Right lobe of liver (tissue), 4 donors: Measurements from ENCODE around the gene UCHL5.

Experiments
- CTCF ChIP-seq, 4 donors: fragments of 200-600 bp in 3 of 4; fragments of 450-650 bp in 1 of 4; IDR thresholded peaks; one replicate each; pipeline versions ENCODE4 v1.5.1 to v1.8.0; 2016 to 2022; ENCODE audit warnings: antibody characterized with exemption in 4 of 4, mild to moderate bottlenecking in 2 of 4
- POLR2A ChIP-seq: fragments of 450-650 bp; IDR thresholded peaks from one replicate; pipeline ENCODE4 v1.6.1; 2017; ENCODE audit warnings: antibody characterized with exemption, mild to moderate bottlenecking
- donor health status: DM: no; HTN: no; CAD: no.
- donor health status: DM: no; HTN: no; CAD: no.
- donor health status: DM: no; HTN: yes; CAD: no.

DNA sequence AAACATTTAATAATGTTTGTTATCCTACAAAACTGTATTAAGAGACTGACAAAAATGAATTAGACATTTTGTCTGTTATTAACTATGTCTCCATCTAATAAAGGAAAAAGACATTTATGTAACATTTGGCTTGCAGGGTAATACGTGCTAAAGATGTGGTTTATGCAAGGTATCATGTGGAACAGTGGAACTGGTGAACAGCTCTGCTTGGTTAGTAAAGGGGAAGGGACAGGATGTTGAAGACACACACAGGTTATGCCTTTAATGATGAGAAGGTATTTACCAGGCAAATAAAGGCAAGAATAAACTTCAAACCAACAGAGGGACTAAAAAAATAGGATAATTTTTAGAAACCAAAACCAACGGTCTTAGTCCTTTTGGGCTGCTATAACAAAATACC is 93.1 kb downstream of the UCHL5 start:
- TF ChIP-seq CTCF (IDR thresholded peaks at IDR 0.05) (no peak), POLR2A (no peak)
